Measurements from ENCODE around the gene MAPK8IP3.

DNA sequence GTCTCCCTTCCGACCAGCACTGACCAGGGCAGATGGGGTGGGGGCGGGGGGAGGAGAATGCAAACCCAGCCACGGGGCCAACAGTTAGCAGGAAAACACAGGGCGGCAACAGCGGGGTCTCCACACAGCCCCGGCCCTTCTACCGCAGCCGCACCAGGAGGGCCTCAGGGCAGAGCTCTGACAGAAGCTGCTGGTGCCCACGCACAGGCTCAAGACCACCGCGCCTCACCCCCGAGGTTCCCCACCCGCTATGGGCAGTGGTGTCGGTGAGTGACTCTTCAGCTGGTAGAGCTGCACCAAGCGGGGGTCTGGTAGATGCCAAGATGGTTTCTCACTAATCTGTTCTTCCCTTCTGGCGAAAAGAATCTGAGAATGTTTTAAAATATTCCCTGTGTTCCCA is 104.5 kb downstream of the MAPK8IP3 start:
- TF ChIP-seq CTCF (IDR thresholded peaks at IDR 0.05; ENCODE audit: insufficient read depth, low read length): no peak
- TF ChIP-seq, protein P1, sequence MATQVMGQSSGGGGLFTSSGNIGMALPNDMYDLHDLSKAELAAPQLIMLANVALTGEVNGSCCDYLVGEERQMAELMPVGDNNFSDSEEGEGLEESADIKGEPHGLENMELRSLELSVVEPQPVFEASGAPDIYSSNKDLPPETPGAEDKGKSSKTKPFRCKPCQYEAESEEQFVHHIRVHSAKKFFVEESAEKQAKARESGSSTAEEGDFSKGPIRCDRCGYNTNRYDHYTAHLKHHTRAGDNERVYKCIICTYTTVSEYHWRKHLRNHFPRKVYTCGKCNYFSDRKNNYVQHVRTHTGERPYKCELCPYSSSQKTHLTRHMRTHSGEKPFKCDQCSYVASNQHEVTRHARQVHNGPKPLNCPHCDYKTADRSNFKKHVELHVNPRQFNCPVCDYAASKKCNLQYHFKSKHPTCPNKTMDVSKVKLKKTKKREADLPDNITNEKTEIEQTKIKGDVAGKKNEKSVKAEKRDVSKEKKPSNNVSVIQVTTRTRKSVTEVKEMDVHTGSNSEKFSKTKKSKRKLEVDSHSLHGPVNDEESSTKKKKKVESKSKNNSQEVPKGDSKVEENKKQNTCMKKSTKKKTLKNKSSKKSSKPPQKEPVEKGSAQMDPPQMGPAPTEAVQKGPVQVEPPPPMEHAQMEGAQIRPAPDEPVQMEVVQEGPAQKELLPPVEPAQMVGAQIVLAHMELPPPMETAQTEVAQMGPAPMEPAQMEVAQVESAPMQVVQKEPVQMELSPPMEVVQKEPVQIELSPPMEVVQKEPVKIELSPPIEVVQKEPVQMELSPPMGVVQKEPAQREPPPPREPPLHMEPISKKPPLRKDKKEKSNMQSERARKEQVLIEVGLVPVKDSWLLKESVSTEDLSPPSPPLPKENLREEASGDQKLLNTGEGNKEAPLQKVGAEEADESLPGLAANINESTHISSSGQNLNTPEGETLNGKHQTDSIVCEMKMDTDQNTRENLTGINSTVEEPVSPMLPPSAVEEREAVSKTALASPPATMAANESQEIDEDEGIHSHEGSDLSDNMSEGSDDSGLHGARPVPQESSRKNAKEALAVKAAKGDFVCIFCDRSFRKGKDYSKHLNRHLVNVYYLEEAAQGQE (IDR thresholded peaks at IDR 0.05; ENCODE audit: insufficient replicate concordance, low read depth): no peak
- TF ChIP-seq POLR2AphosphoS5 (IDR thresholded peaks at IDR 0.05; ENCODE audit: low read depth): no peak
- TF ChIP-seq GABPA (IDR thresholded peaks at IDR 0.05; ENCODE audit: low read depth): no peak
